Measurements from ENCODE around the gene TMOD2. TPM values are rescaled to one million over a fixed set of nuclear protein-coding genes. Genes with fewer than 3 reads are reported as not detected.
A peak's percentile ranks its signal among the peaks of the same experiment; 100 is the strongest.

The TMOD2 gene
- total RNA-seq, 4 donors from 2014 or later, result 41.6 to 113 (median 54.7) TPM

GRCh38 chr15:51837792-51838251 lies 86.4 kb downstream of the TMOD2 start:
- DNase-seq (ENCODE audit: low spot score in 2 of 2), result no peak
- Histone ChIP-seq H3K36me3 (no peaks in the 10 kb centered on the region), H3K4me3 (no peak overlapping the region), H3K27ac (peak overlapping the region in 2 of 4 donors; percentile 9 to 42), H3K27me3 (no peaks in the 10 kb centered on the region), H3K9me3 (no peaks in the 10 kb centered on the region), H3K4me1 (peaks cover 0 to 68% (median 17%) of the 10 kb centered on the region in 4 donors)
- TF ChIP-seq POLR2A (IDR thresholded peaks at IDR 0.05), result no peak
- peak in 1 of 2 donors; percentile 14 for TF ChIP-seq EP300 (IDR thresholded peaks at IDR 0.05)
- WGBS, 2 donors, result 37 to 48% methylated on average over 4 of the region's 4 CpGs

- Histone ChIP-seq H3K36me3 (no peaks in the 10 kb centered on the region), H3K9me3 (no peaks in the 10 kb centered on the region), H3K27ac (peak overlapping the region in 1 of 4 donors; percentile 42), H3K4me1 (peaks cover 0 to 69% (median 22%) of the 10 kb centered on the region in 4 donors), H3K27me3 (no peaks in the 10 kb centered on the region), H3K4me3 (no peak overlapping the region)
- DNase-seq (ENCODE audit: low spot score in 2 of 2), result no peak
- TF ChIP-seq POLR2A (IDR thresholded peaks at IDR 0.05), result no peak
- no peak for TF ChIP-seq CTCF (IDR thresholded peaks at IDR 0.05)
- no peak for TF ChIP-seq EP300 (IDR thresholded peaks at IDR 0.05)
- 60 to 69% methylated on average over 2 of the region's 2 CpGs for WGBS, 2 donors
Observed at GRCh38 chr15:51838270-51838669, 86.9 kb downstream of the TMOD2 start.

- DNase-seq (ENCODE audit: low spot score in 2 of 2), result no peak
- Histone ChIP-seq H3K4me3 (no peak overlapping the region), H3K9me3 (no peaks in the 10 kb centered on the region), H3K36me3 (no peaks in the 10 kb centered on the region), H3K4me1 (peaks cover 0 to 76% (median 33%) of the 10 kb centered on the region in 4 donors), H3K27me3 (no peaks in the 10 kb centered on the region), H3K27ac (no peak overlapping the region)
- no peak for TF ChIP-seq EP300 (IDR thresholded peaks at IDR 0.05)
- TF ChIP-seq CTCF (IDR thresholded peaks at IDR 0.05), result no peak
- no peak for TF ChIP-seq POLR2A (IDR thresholded peaks at IDR 0.05)
- WGBS, 2 donors, result 76 to 81% methylated on average over 4 of the region's 4 CpGs
Observed at GRCh38 chr15:51840692-51841091, 89.3 kb downstream of the TMOD2 start.

GRCh38 chr15:51841406-51842040 lies 90.1 kb downstream of the TMOD2 start:
- no peak for DNase-seq (ENCODE audit: low spot score in 2 of 2)
- no peak overlapping the region for H3K4me3 ChIP-seq
- no peak for TF ChIP-seq EP300 (IDR thresholded peaks at IDR 0.05)
- no peak for TF ChIP-seq POLR2A (IDR thresholded peaks at IDR 0.05)
- TF ChIP-seq CTCF (IDR thresholded peaks at IDR 0.05), result no peak
- WGBS, 2 donors, result 81 to 89% methylated on average over 5 of the region's 5 CpGs
- H3K36me3 ChIP-seq, result no peaks in the 10 kb centered on the region
- H3K27ac ChIP-seq, result peak overlapping the region in 2 of 4 donors; percentile 11 to 32
- H3K4me1 ChIP-seq, result peaks cover 0 to 84% (median 41%) of the 10 kb centered on the region in 4 donors
- H3K9me3 ChIP-seq, result no peaks in the 10 kb centered on the region
- no peaks in the 10 kb centered on the region for H3K27me3 ChIP-seq

GRCh38 chr15:51842265-51842664 lies 90.9 kb downstream of the TMOD2 start:
- peak overlapping the region in 2 of 4 donors; percentile 11 to 28 for H3K27ac ChIP-seq
- no peak for DNase-seq (ENCODE audit: low spot score in 2 of 2)
- 97 to 99% methylated on average over 3 of the region's 3 CpGs for WGBS, 2 donors

More at GRCh38 chr15:51842265-51842664, 90.9 kb downstream of the TMOD2 start:
- Histone ChIP-seq H3K36me3 (no peaks in the 10 kb centered on the region), H3K4me1 (peaks cover 0 to 84% (median 43%) of the 10 kb centered on the region in 4 donors), H3K9me3 (no peaks in the 10 kb centered on the region), H3K27me3 (no peaks in the 10 kb centered on the region), H3K4me3 (no peak overlapping the region)
- TF ChIP-seq POLR2A (IDR thresholded peaks at IDR 0.05), result no peak
- TF ChIP-seq EP300 (IDR thresholded peaks at IDR 0.05), result no peak
- TF ChIP-seq CTCF (IDR thresholded peaks at IDR 0.05), result no peak
